Mesenchymal stem cell (in vitro differentiated cells and primary cell): Measurements from ENCODE around the gene NLRP11.

Source experiments
- DNase-seq: peaks from one replicate; pipeline ENCODE4 v3.0.0-alpha.2; 2013
- H2AFZ ChIP-seq: one replicate; pipeline ENCODE4 v1.6.1; 2013; ENCODE audit warnings: low read depth, mild to moderate bottlenecking, control low read depth, inconsistent platforms, low read length, moderate library complexity
- H2AK5ac ChIP-seq: 2 replicates; pipeline ENCODE4 v1.6.1; 2013; ENCODE audit warnings: low read length, moderate library complexity, mild to moderate bottlenecking, inconsistent platforms; ENCODE audit not compliant: severe bottlenecking
- H2BK120ac ChIP-seq: one replicate; pipeline ENCODE4 v1.6.1; 2013; ENCODE audit warnings: low read depth, mild to moderate bottlenecking, inconsistent platforms, low read length, moderate library complexity
- H2BK12ac ChIP-seq, 2 experiments: one replicate each; pipeline ENCODE4 v1.6.1; 2013; ENCODE audit warnings: inconsistent platforms in 2 of 2, low read length in 2 of 2, mild to moderate bottlenecking in 2 of 2, moderate library complexity in 2 of 2, control low read depth in 1 of 2
- H2BK15ac ChIP-seq: one replicate; pipeline ENCODE4 v1.6.1; 2013; ENCODE audit warnings: mild to moderate bottlenecking, low read depth, inconsistent platforms; ENCODE audit not compliant: poor library complexity, severe bottlenecking
- H2BK5ac ChIP-seq: 2 replicates; pipeline ENCODE4 v1.6.1; 2013; ENCODE audit warnings: low read depth, mild to moderate bottlenecking, low read length, control low read depth, inconsistent platforms; ENCODE audit not compliant: poor library complexity, severe bottlenecking
- H3K14ac ChIP-seq, 2 experiments: one replicate each; pipeline ENCODE4 v1.6.1; 2013; ENCODE audit warnings: inconsistent platforms in 2 of 2, low read length in 2 of 2, control low read depth in 1 of 2, mild to moderate bottlenecking in 1 of 2, moderate library complexity in 1 of 2
- H3K18ac ChIP-seq, 2 experiments: one replicate each; pipeline ENCODE4 v1.6.1; 2013; ENCODE audit warnings: inconsistent platforms in 2 of 2, low read length in 2 of 2, control low read depth in 1 of 2, low read depth in 1 of 2, mild to moderate bottlenecking in 1 of 2
- H3K23ac ChIP-seq, 2 experiments: one replicate each; pipeline ENCODE4 v1.6.1; 2013; ENCODE audit warnings: inconsistent platforms in 2 of 2, low read length in 2 of 2, mild to moderate bottlenecking in 2 of 2, moderate library complexity in 2 of 2, control low read depth in 1 of 2
- H3K27ac ChIP-seq: 2 replicates; pipeline ENCODE4 v1.5.1; 2013; ENCODE audit warnings: mild to moderate bottlenecking, moderate library complexity, low read length, control low read depth, inconsistent platforms; ENCODE audit not compliant: poor library complexity, severe bottlenecking
- H3K27me3 ChIP-seq, 2 experiments: 2 replicates each; pipeline versions ENCODE4 v1.6.1 to v1.7.0; 2013; ENCODE audit warnings: low read length in 2 of 2, mild to moderate bottlenecking in 2 of 2, moderate library complexity in 2 of 2, control low read depth in 1 of 2, inconsistent platforms in 1 of 2; ENCODE audit not compliant: control insufficient read depth in 1 of 2, insufficient read depth in 1 of 2
- H3K36me3 ChIP-seq, 2 experiments: 2 replicates each; pipeline versions ENCODE4 v1.6.1 to v1.7.0; 2013; ENCODE audit warnings: low read length in 2 of 2, control low read depth in 1 of 2, inconsistent platforms in 1 of 2, low read depth in 1 of 2, mild to moderate bottlenecking in 1 of 2; ENCODE audit not compliant: insufficient read depth in 2 of 2, control insufficient read depth in 1 of 2
- H3K4ac ChIP-seq, 2 experiments: one replicate each; pipeline ENCODE4 v1.6.1; 2013; ENCODE audit warnings: inconsistent platforms in 2 of 2, low read length in 2 of 2, mild to moderate bottlenecking in 2 of 2, moderate library complexity in 2 of 2, control low read depth in 1 of 2, low read depth in 1 of 2
- H3K4me1 ChIP-seq: 2 replicates; pipeline ENCODE4 v1.6.1; 2013; ENCODE audit warnings: low read depth, low read length, control low read depth; ENCODE audit not compliant: control insufficient read depth, insufficient read depth
- H3K4me2 ChIP-seq: 2 replicates; pipeline ENCODE4 v1.6.1; 2013; ENCODE audit warnings: low read length, mild to moderate bottlenecking, inconsistent platforms; ENCODE audit not compliant: poor library complexity, severe bottlenecking
- H3K4me3 ChIP-seq, 2 experiments: 2 replicates each; pipeline versions ENCODE4 v1.5.1 to v1.7.0; 2013; ENCODE audit warnings: low read length in 2 of 2, mild to moderate bottlenecking in 2 of 2, control low read depth in 1 of 2, low read depth in 1 of 2; ENCODE audit not compliant: insufficient read depth in 1 of 2
- H3K79me1 ChIP-seq: replicated peaks from 2 replicates; pipeline ENCODE4 v1.6.1; 2013; ENCODE audit warnings: mild to moderate bottlenecking, control low read depth, low read length, inconsistent platforms; ENCODE audit not compliant: poor library complexity, severe bottlenecking
- H3K9ac ChIP-seq: 2 replicates; pipeline ENCODE4 v1.7.0; 2013; ENCODE audit warnings: mild to moderate bottlenecking, low read length, moderate library complexity
- H3K9me3 ChIP-seq: 2 replicates; pipeline ENCODE4 v1.7.0; 2013; ENCODE audit warnings: mild to moderate bottlenecking, low read length; ENCODE audit not compliant: control insufficient read depth
- H4K8ac ChIP-seq: one replicate; pipeline ENCODE4 v1.6.1; 2013; ENCODE audit warnings: inconsistent platforms, mild to moderate bottlenecking, low read length, moderate library complexity
- H4K91ac ChIP-seq: one replicate; pipeline ENCODE4 v1.6.1; 2013; ENCODE audit warnings: mild to moderate bottlenecking, low read length, inconsistent platforms
- WGBS: methylation state at CpG from one replicate; pipeline ENCODE4 v1.1.7; 2013; ENCODE audit warnings: mixed read lengths; 5-methylcytosine and 5-hydroxymethylcytosine counted together

NLRP11 gene

GRCh38 chr19:55836340-55836739, 4.5 kb upstream of the NLRP11 start, which contains the start of gene NLRP4:
TSS of gene NLRP4 (plus strand) at chr19:55836540. CDS start at chr19:55852081, 15,541 bp downstream.
- Histone ChIP-seq H2BK120ac (no peak within 1 kb of the TSS), H2AFZ (no peak within 1 kb of the TSS)

GRCh38 chr19:55832676-55833075, 877 bp upstream of the NLRP11 start:
- Histone ChIP-seq H3K4me3 (no peak overlapping the region), H2AFZ (no peak overlapping the region), H2BK5ac (no peak overlapping the region), H3K9ac (no peak overlapping the region), H3K18ac (no peak overlapping the region), H2BK120ac (no peak overlapping the region), H3K14ac (no peak overlapping the region), H3K4ac (no peak overlapping the region), H3K4me1 (no peaks in the 10 kb centered on the region), H3K27me3 (no peaks in the 10 kb centered on the region), H3K36me3 (no peaks in the 10 kb centered on the region), H3K4me2 (no peak overlapping the region), H3K23ac (no peak overlapping the region), H3K79me1 (no peaks in the 10 kb centered on the region), H2BK12ac (no peak overlapping the region), H2AK5ac (no peak overlapping the region), H4K91ac (no peak overlapping the region), H3K9me3 (peaks cover 19% of the 10 kb centered on the region), H3K27ac (no peak overlapping the region), H4K8ac (no peak overlapping the region), H2BK15ac (no peak overlapping the region)
- no peak for DNase-seq
- WGBS = 60% methylated on average over 1 of the region's 4 CpGs

More at GRCh38 chr19:55836340-55836739, 4.5 kb upstream of the NLRP11 start, which contains the start of gene NLRP4:
- H4K8ac ChIP-seq = no peak within 1 kb of the TSS
- no peak within 1 kb of the TSS for H3K4ac ChIP-seq
- no peak within 1 kb of the TSS for H3K4me2 ChIP-seq
- no peak within 1 kb of the TSS for H3K4me3 ChIP-seq
- H3K9me3 ChIP-seq = peaks cover 27% of the 10 kb centered on the region
- H3K36me3 ChIP-seq = no peaks in the 10 kb centered on the region
- no peaks in the 10 kb centered on the region for H3K27me3 ChIP-seq
- H3K4me1 ChIP-seq = no peaks in the 10 kb centered on the region
- no peak within 1 kb of the TSS for H3K9ac ChIP-seq
- no peak within 1 kb of the TSS for H3K18ac ChIP-seq
- H3K27ac ChIP-seq = no peak within 1 kb of the TSS
- H3K79me1 ChIP-seq = no peaks in the 10 kb centered on the region
- H4K91ac ChIP-seq = no peak within 1 kb of the TSS
- 90% methylated on average over 15 of the region's 16 CpGs for WGBS
- H3K14ac ChIP-seq = no peak within 1 kb of the TSS
- H2BK5ac ChIP-seq = no peak within 1 kb of the TSS
- H2BK15ac ChIP-seq = no peak within 1 kb of the TSS
- no peak within 1 kb of the TSS for H2AK5ac ChIP-seq
- no peak within 1 kb of the TSS for H3K23ac ChIP-seq
- no peak within 1 kb of the TSS for H2BK12ac ChIP-seq
- no peak for DNase-seq

GRCh38 chr19:55830656-55831055, 1.1 kb downstream of the NLRP11 start:
- Histone ChIP-seq H3K4ac (no peak overlapping the region), H4K8ac (no peak overlapping the region), H3K4me2 (no peak overlapping the region), H2BK5ac (no peak overlapping the region), H2BK15ac (no peak overlapping the region), H2AK5ac (no peak overlapping the region), H3K27me3 (no peaks in the 10 kb centered on the region), H2BK12ac (no peak overlapping the region), H3K9me3 (peaks cover 10% of the 10 kb centered on the region), H4K91ac (no peak overlapping the region), H3K4me1 (no peaks in the 10 kb centered on the region), H2AFZ (no peak overlapping the region), H3K9ac (no peak overlapping the region), H3K27ac (no peak overlapping the region), H2BK120ac (no peak overlapping the region), H3K23ac (no peak overlapping the region), H3K79me1 (no peaks in the 10 kb centered on the region), H3K4me3 (no peak overlapping the region), H3K14ac (no peak overlapping the region), H3K36me3 (no peaks in the 10 kb centered on the region), H3K18ac (no peak overlapping the region)
- WGBS = 83% methylated on average over 4 of the region's 5 CpGs
- DNase-seq = no peak

GRCh38 chr19:55820037-55820436, 11.8 kb downstream of the NLRP11 start:
- no peaks in the 10 kb centered on the region for H3K36me3 ChIP-seq
- H3K18ac ChIP-seq = no peak overlapping the region
- no peak overlapping the region for H4K91ac ChIP-seq
- no peak overlapping the region for H3K9ac ChIP-seq
- H4K8ac ChIP-seq = no peak overlapping the region
- DNase-seq = no peak
- no peak overlapping the region for H3K4me2 ChIP-seq
- H3K27ac ChIP-seq = no peak overlapping the region
- 47% methylated on average over 3 of the region's 3 CpGs for WGBS
- no peak overlapping the region for H3K4me3 ChIP-seq
- H2BK15ac ChIP-seq = no peak overlapping the region
- H2BK5ac ChIP-seq = no peak overlapping the region
- H3K23ac ChIP-seq = no peak overlapping the region
- no peak overlapping the region for H3K4ac ChIP-seq
- no peak overlapping the region for H3K14ac ChIP-seq
- no peak overlapping the region for H2BK12ac ChIP-seq
- no peaks in the 10 kb centered on the region for H3K79me1 ChIP-seq
- no peak overlapping the region for H2AFZ ChIP-seq
- no peak overlapping the region for H2AK5ac ChIP-seq
- H2BK120ac ChIP-seq = no peak overlapping the region
- peaks cover 16% of the 10 kb centered on the region for H3K9me3 ChIP-seq
- no peaks in the 10 kb centered on the region for H3K4me1 ChIP-seq
- H3K27me3 ChIP-seq = no peaks in the 10 kb centered on the region
